HEK293 (cell line): ENCODE measurements around the gene ABHD17B.

Source experiments
- CTCF ChIP-seq: fragments of 450-650 bp; formaldehyde crosslinking; IDR thresholded peaks from 2 replicates; pipeline ENCODE4 v1.5.1; 2016; ENCODE audit warnings: missing biosample characterization, missing genetic modification characterization
- HOXA7 ChIP-seq: sonication (generic); formaldehyde crosslinking; IDR thresholded peaks from 2 replicates; pipeline ENCODE4 v1.8.1; 2022; ENCODE audit warnings: missing genetic modification reagents, borderline replicate concordance
- PATZ1 ChIP-seq: fragments of 450-650 bp; formaldehyde crosslinking; IDR thresholded peaks from 2 replicates; pipeline ENCODE4 v1.5.1; 2016; ENCODE audit warnings: missing biosample characterization, missing genetic modification characterization
- PBX3 ChIP-seq: sonication (generic); formaldehyde crosslinking; IDR thresholded peaks from 2 replicates; pipeline ENCODE4 v1.8.1; 2022; ENCODE audit warnings: mild to moderate bottlenecking, moderate library complexity, missing genetic modification reagents
- ZBTB48 ChIP-seq: fragments of 450-650 bp; formaldehyde crosslinking; IDR thresholded peaks from 2 replicates; pipeline ENCODE4 v1.5.1; 2016; ENCODE audit warnings: missing biosample characterization, missing genetic modification characterization
- ZNF174 ChIP-seq: fragments of 450-650 bp; formaldehyde crosslinking; IDR thresholded peaks from 2 replicates; pipeline ENCODE4 v1.5.0; 2017; ENCODE audit warnings: missing biosample characterization, mild to moderate bottlenecking, missing genetic modification characterization
- ZNF18 ChIP-seq: fragments of 450-650 bp; formaldehyde crosslinking; IDR thresholded peaks from 2 replicates; pipeline ENCODE4 v1.5.1; 2016; ENCODE audit warnings: missing biosample characterization, missing genetic modification characterization
- ZNF202 ChIP-seq: fragments of 450-650 bp; formaldehyde crosslinking; IDR thresholded peaks from 2 replicates; pipeline ENCODE4 v1.5.1; 2016; ENCODE audit warnings: missing biosample characterization, missing genetic modification characterization, borderline replicate concordance
- ZNF433 ChIP-seq: fragments of 450-650 bp; formaldehyde crosslinking; IDR thresholded peaks from 2 replicates; pipeline ENCODE4 v1.5.1; 2016; ENCODE audit warnings: missing biosample characterization, missing genetic modification characterization, low read depth
- ZNF660 ChIP-seq: fragments of 450-650 bp; IDR thresholded peaks from 2 replicates; pipeline ENCODE4 v1.5.1; 2018; ENCODE audit warnings: missing biosample characterization, mild to moderate bottlenecking, missing genetic modification characterization
- ZNF776 ChIP-seq: fragments of 450-650 bp; formaldehyde crosslinking; IDR thresholded peaks from 2 replicates; pipeline ENCODE4 v1.5.0; 2017; ENCODE audit warnings: missing biosample characterization, missing genetic modification characterization, borderline replicate concordance
- ZSCAN16 ChIP-seq: fragments of 450-650 bp; formaldehyde crosslinking; IDR thresholded peaks from 2 replicates; pipeline ENCODE4 v1.5.1; 2016; ENCODE audit warnings: missing biosample characterization, missing genetic modification characterization
- TF ChIP-seq, protein P1 (sequence below): fragments of 450-650 bp; formaldehyde crosslinking; IDR thresholded peaks from 2 replicates; pipeline ENCODE4 v1.5.1; 2016; ENCODE audit warnings: missing biosample characterization, missing genetic modification characterization

GRCh38 chr9:71820403-71820921, 90.5 kb downstream of the ABHD17B start:
- TF ChIP-seq PATZ1 (tag by site-specific recombination) (no peak), ZNF660 (tag by site-specific recombination) (no peak), ZNF433 (tag by site-specific recombination) (no peak), ZNF174 (tag by site-specific recombination) (no peak), CTCF (tag by site-specific recombination) (no peak), HOXA7 (no peak), ZNF18 (tag by site-specific recombination) (no peak), ZNF202 (no peak), PBX3 (CRISPR knock-in tag) (no peak), ZNF776 (no peak), ZSCAN16 (tag by site-specific recombination) (no peak), ZBTB48 (tag by site-specific recombination) (no peak)
- TF ChIP-seq, protein P1, sequence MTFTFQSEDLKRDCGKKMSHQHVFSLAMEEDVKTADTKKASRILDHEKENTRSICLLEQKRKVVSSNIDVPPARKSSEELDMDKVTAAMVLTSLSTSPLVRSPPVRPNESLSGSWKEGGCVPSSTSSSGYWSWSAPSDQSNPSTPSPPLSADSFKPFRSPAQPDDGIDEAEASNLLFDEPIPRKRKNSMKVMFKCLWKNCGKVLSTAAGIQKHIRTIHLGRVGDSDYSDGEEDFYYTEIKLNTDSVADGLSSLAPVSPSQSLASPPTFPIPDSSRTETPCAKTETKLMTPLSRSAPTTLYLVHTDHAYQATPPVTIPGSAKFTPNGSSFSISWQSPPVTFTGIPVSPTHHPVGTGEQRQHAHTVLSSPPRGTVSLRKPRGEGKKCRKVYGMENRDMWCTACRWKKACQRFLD (tag by site-specific recombination) = no peak
